Measurements from ENCODE around the gene INO80E.

- no peak for TF ChIP-seq CTCF (IDR thresholded peaks at IDR 0.05 in 2 of 3, conservative IDR thresholded peaks at IDR 0.05 in 1 of 3; ENCODE audit: borderline replicate concordance in 1 of 3, insufficient read depth in 1 of 3, low read depth in 2 of 3, low read length in 2 of 3)
- TF ChIP-seq EZH2phosphoT487 (IDR thresholded peaks at IDR 0.05; ENCODE audit: borderline replicate concordance) = no peak
- TF ChIP-seq ATF3 (IDR thresholded peaks at IDR 0.05) = no peak
- no peak for TF ChIP-seq TCF7L2 (IDR thresholded peaks at IDR 0.05; ENCODE audit: borderline replicate concordance, extremely low read depth, insufficient read depth, insufficient read length)
- TF ChIP-seq MAX (IDR thresholded peaks at IDR 0.05) = no peak
- TF ChIP-seq POLR2A (IDR thresholded peaks at IDR 0.05; ENCODE audit: borderline replicate concordance, extremely low read depth, insufficient read depth, insufficient read length) = no peak
- TF ChIP-seq POLR2AphosphoS5 (IDR thresholded peaks at IDR 0.05; ENCODE audit: low read depth, low read length) = no peak; the same call in 1 of the 2 replicates
Observed at GRCh38 chr16:30053376-30054015, 57.5 kb downstream of the INO80E start.

Data from HCT116 (cell line).